OCI-LY3 (cell line): ENCODE measurements around the gene FAM53A.

ENCODE experiments used
- H2AFZ ChIP-seq: fragments of 200-600, 300-600 bp; shearing (Covaris generic); 2 replicates; pipeline ENCODE4 v1.6.0; 2014; ENCODE audit warnings: antibody characterized with exemption, low read depth, low read length
- H3K27ac ChIP-seq: fragments of 200-600, 300-600 bp; sonication (generic); 2 replicates; pipeline ENCODE4 v1.5.1; 2014; ENCODE audit warnings: mild to moderate bottlenecking, low read length, moderate library complexity, mixed read lengths
- H3K27me3 ChIP-seq: fragments of 200-600, 300-600 bp; sonication (generic); 2 replicates; pipeline ENCODE4 v1.6.1; 2014; ENCODE audit warnings: low read depth, low read length, mixed read lengths
- H3K36me3 ChIP-seq: fragments of 200-600, 300-600 bp; sonication (generic); replicated peaks from 2 replicates; pipeline ENCODE3; 2014; ENCODE audit warnings: low read depth, low read length, mixed read lengths
- H3K4me1 ChIP-seq: fragments of 300-600, 200-600 bp; sonication (generic); 2 replicates; pipeline ENCODE4 v1.6.1; 2014; ENCODE audit warnings: low read length, mixed read lengths
- H3K4me2 ChIP-seq: fragments of 200-600, 300-600 bp; sonication (generic); 2 replicates; pipeline ENCODE4 v1.6.1; 2014; ENCODE audit warnings: low read length, mixed read lengths
- H3K4me3 ChIP-seq: fragments of 300-600, 200-600 bp; sonication (generic); 2 replicates; pipeline ENCODE4 v1.5.1; 2014; ENCODE audit warnings: antibody characterized with exemption, mild to moderate bottlenecking, low read length, moderate library complexity
- H3K79me2 ChIP-seq: fragments of 300-600, 200-600 bp; shearing (Covaris generic); 2 replicates; pipeline ENCODE4 v1.6.1; 2014; ENCODE audit warnings: mild to moderate bottlenecking, low read length, mixed read lengths
- H3K9ac ChIP-seq: fragments of 300-600, 200-600 bp; shearing (Covaris generic); 2 replicates; pipeline ENCODE4 v1.6.0; 2014; ENCODE audit warnings: mild to moderate bottlenecking, low read length, moderate library complexity
- H3K9me3 ChIP-seq: fragments of 200-600, 300-600 bp; shearing (Covaris generic); 2 replicates; pipeline ENCODE4 v1.6.1; 2014; ENCODE audit warnings: low read length, mixed read lengths; ENCODE audit not compliant: insufficient read depth
- H4K20me1 ChIP-seq: fragments of 200-600, 300-600 bp; sonication (generic); 2 replicates; pipeline ENCODE4 v1.6.1; 2016; ENCODE audit warnings: low read length, mixed read lengths; ENCODE audit not compliant: insufficient read depth
- EZH2phosphoT487 ChIP-seq: fragments of 200-600 bp; shearing (Covaris generic); IDR thresholded peaks from 2 replicates; pipeline ENCODE4 v1.6.1; 2018; ENCODE audit warnings: antibody characterized with exemption, mixed run types, low read depth
- TF ChIP-seq, protein P1 (sequence below): fragments of 200-600, 300-600 bp; sonication (generic); IDR thresholded peaks from 2 replicates; pipeline ENCODE4 v1.5.1; 2014; ENCODE audit warnings: antibody characterized with exemption, low read length, low read depth

The FAM53A gene

DNA sequence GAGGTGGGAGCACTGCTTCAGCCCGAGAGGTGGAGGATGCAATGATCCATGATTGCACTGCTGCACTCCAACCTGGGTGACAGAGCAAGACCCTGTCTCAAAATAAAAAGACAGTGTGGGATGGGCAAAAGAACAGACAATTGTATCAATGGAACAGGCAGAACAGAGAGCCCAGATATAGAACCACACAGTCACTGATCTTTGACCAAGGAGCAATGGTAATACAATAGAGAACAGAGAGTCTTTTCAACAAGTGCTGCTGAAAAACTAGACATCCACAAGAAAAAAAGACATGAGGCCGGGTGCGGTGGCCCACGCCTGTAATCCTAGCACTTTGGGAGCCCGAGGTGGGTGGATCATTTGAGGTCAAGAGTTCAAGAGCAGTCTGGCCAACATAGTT, 5.9 kb downstream of the FAM53A start:
- Histone ChIP-seq H2AFZ (no peak overlapping the region), H3K4me1 (no peaks in the 10 kb centered on the region), H3K79me2 (no peaks in the 10 kb centered on the region), H3K9ac (no peak overlapping the region), H3K27ac (no peak overlapping the region), H4K20me1 (no peaks in the 10 kb centered on the region), H3K9me3 (no peaks in the 10 kb centered on the region), H3K4me2 (no peak overlapping the region), H3K36me3 (no peaks in the 10 kb centered on the region), H3K27me3 (no peaks in the 10 kb centered on the region), H3K4me3 (no peak overlapping the region)
- TF ChIP-seq, protein P1, sequence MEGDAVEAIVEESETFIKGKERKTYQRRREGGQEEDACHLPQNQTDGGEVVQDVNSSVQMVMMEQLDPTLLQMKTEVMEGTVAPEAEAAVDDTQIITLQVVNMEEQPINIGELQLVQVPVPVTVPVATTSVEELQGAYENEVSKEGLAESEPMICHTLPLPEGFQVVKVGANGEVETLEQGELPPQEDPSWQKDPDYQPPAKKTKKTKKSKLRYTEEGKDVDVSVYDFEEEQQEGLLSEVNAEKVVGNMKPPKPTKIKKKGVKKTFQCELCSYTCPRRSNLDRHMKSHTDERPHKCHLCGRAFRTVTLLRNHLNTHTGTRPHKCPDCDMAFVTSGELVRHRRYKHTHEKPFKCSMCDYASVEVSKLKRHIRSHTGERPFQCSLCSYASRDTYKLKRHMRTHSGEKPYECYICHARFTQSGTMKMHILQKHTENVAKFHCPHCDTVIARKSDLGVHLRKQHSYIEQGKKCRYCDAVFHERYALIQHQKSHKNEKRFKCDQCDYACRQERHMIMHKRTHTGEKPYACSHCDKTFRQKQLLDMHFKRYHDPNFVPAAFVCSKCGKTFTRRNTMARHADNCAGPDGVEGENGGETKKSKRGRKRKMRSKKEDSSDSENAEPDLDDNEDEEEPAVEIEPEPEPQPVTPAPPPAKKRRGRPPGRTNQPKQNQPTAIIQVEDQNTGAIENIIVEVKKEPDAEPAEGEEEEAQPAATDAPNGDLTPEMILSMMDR: no peak

DNA sequence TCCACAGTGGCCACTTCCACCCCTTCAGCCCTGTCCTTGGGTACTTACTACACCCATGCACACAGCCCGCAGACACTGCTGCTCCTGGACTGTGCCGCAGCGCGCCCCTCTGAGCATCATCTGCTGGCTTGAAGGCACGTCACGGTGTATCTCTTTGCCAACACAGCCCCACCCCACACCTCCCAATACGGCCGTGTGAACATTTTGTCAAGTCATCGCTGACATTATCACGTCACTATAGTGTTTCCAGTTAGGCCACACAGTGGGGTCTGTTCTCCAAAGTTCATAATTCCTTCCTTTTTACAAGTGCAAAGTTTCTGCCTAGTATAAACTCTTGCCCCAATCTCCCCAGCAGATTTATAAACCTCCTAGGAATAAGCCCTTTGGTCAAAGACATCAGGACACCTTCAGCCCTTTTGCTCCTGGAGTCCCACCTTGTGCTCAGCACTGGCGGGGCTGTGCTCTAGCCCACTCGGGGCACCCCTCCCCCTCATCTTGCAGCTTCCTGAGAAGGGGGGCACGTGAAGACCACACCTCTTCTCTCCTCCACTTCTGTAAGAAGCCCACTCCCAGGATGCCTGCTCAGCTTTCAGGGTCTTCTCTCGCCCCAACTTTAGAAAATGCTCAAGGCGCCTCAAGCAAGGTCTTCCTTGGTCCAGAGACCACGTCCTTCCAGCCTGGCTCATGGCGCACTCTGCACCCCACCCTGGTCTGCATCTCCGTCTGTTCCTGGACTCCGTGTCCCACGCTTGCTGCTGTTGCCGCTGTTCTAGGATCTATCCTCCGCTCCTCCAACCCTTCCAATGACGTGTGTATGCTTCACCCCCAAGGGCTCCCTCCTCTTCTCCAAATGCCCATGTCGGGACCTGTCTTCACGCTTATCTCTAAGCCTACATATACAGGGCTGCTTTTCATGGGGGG, 7.2 kb downstream of the FAM53A start:
- H3K9ac ChIP-seq: no peak overlapping the region
- no peaks in the 10 kb centered on the region for H3K36me3 ChIP-seq
- no peak overlapping the region for H3K4me2 ChIP-seq
- H3K27ac ChIP-seq: no peak overlapping the region
- no peaks in the 10 kb centered on the region for H4K20me1 ChIP-seq
- H2AFZ ChIP-seq: no peak overlapping the region
- TF ChIP-seq EZH2phosphoT487: no peak
- TF ChIP-seq, protein P1: no peak
- no peaks in the 10 kb centered on the region for H3K79me2 ChIP-seq
- H3K27me3 ChIP-seq: no peaks in the 10 kb centered on the region
- no peak overlapping the region for H3K4me3 ChIP-seq
- no peaks in the 10 kb centered on the region for H3K4me1 ChIP-seq
- no peaks in the 10 kb centered on the region for H3K9me3 ChIP-seq

DNA sequence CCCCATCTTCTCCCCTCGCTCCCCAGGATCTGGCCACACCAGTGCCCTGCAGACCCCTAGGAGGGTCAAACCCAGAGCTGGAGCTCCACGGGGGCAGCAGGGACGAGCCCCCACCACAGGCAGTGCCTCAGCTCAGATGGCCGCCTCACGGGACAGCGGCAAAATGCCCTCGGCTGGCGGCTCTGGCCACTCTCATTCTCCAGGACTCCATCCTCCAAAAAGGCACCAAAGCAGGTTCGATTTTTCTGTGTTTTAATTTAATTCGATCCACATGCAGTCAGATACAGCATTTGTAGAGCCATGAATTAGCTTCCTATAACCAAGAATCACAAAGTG, 8.3 kb downstream of the FAM53A start:
- no peak overlapping the region for H2AFZ ChIP-seq
- H3K79me2 ChIP-seq: no peaks in the 10 kb centered on the region
- H3K27ac ChIP-seq: no peak overlapping the region
- no peak overlapping the region for H3K4me3 ChIP-seq
- no peak overlapping the region for H3K9ac ChIP-seq
- no peaks in the 10 kb centered on the region for H3K9me3 ChIP-seq
- H3K4me2 ChIP-seq: no peak overlapping the region
- no peaks in the 10 kb centered on the region for H4K20me1 ChIP-seq
- TF ChIP-seq, protein P1: no peak
- no peak for TF ChIP-seq EZH2phosphoT487
- H3K27me3 ChIP-seq: no peaks in the 10 kb centered on the region
- no peaks in the 10 kb centered on the region for H3K4me1 ChIP-seq
- no peaks in the 10 kb centered on the region for H3K36me3 ChIP-seq

DNA sequence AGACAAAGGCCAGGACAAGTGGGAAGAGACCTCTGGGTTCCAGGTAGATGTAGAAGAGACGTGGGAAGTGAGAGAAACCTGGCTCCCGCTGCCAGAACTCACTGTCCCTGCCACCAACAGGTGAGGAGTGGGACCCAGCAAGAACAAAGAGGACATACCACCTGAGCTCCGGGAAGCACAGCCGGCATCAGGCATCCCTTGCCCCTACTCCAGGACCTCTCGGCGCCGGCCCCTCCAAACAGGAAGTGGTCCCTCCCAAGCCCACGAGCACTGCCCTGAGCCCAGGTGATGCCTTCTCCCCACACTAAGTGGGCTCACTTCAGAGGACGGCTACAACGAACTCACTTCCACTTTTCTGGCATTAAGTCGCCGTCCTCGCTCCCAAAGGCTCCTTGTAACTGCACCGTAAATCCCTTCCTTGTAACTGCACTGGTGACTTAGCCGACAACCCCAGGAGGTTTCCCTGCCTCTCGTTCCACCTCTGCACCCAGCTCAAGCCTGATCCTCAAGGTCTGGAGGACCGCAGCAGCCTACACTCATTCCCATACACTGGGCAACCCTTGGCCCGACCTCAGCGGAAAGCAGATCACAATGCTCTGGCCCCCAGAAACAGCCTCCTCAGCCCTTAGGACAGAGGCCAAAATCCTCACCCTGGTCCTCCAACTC, 8.8 kb downstream of the FAM53A start:
- no peak overlapping the region for H3K27ac ChIP-seq
- no peaks in the 10 kb centered on the region for H3K9me3 ChIP-seq
- H3K4me3 ChIP-seq: no peak overlapping the region
- no peaks in the 10 kb centered on the region for H3K79me2 ChIP-seq
- TF ChIP-seq EZH2phosphoT487: no peak
- TF ChIP-seq, protein P1: no peak
- H3K4me2 ChIP-seq: no peak overlapping the region
- H3K4me1 ChIP-seq: no peaks in the 10 kb centered on the region
- no peak overlapping the region for H3K9ac ChIP-seq
- no peaks in the 10 kb centered on the region for H3K36me3 ChIP-seq
- H3K27me3 ChIP-seq: no peaks in the 10 kb centered on the region
- no peaks in the 10 kb centered on the region for H4K20me1 ChIP-seq
- H2AFZ ChIP-seq: no peak overlapping the region
